ENCODE measurements around the gene SLC7A7. TPM values are rescaled to one million over a fixed set of nuclear protein-coding genes. Genes with fewer than 3 reads are reported as not detected.
"Not testable (repeated sequence)": the region's sequence is repeated elsewhere in the genome, so short reads cannot be mapped to it uniquely, and the experiment has no call there.

Gene SLC7A7
- total and polyA plus RNA-seq, 4 donors, result 2.8 to 14.3 (median 8.8) TPM

DNA sequence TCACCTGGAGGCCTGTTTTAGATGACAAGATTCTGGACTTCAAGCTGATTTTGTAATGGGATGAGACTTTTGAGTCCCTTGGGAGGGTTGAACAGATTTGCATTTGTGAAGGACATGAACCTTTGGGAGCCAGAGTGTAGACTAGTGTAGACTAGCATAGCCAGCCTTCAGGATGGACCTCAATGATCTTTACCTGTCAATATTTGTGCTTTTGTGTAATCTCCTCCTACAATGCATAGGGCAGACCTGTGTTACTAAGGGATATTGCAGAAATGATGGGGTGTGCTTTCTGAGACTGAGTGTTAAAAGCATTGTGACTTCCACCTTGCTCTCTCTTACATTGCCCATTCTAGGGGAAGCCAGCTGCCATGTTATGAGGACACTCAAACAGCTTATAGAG, 46.4 kb upstream of the SLC7A7 start:
- Histone ChIP-seq H3K4me3 (ENCODE audit: low read depth in 1 of 3, low read length in 3 of 3) (no peak overlapping the region), H3K27me3 (ENCODE audit: control insufficient read depth in 4 of 4, insufficient read depth in 4 of 4, low read length in 3 of 4) (no peaks in the 10 kb centered on the region), H3K27ac (ENCODE audit: low read depth in 1 of 2, low read length in 2 of 2) (no peak overlapping the region), H3K9ac (ENCODE audit: low read depth in 1 of 2, low read length in 2 of 2) (no peak overlapping the region), H3K36me3 (ENCODE audit: control insufficient read depth in 4 of 4, insufficient read depth in 3 of 4, low read depth in 1 of 4, low read length in 3 of 4) (no peaks in the 10 kb centered on the region), H3K4me1 (ENCODE audit: control insufficient read depth in 4 of 4, insufficient read depth in 4 of 4, low read length in 3 of 4) (no peaks in the 10 kb centered on the region), H3K9me3 (ENCODE audit: control insufficient read depth in 4 of 4, low read length in 3 of 4) (no peaks in the 10 kb centered on the region)
- no peak for TF ChIP-seq NR2F2 (IDR thresholded peaks at IDR 0.05)
- TF ChIP-seq, protein P1, sequence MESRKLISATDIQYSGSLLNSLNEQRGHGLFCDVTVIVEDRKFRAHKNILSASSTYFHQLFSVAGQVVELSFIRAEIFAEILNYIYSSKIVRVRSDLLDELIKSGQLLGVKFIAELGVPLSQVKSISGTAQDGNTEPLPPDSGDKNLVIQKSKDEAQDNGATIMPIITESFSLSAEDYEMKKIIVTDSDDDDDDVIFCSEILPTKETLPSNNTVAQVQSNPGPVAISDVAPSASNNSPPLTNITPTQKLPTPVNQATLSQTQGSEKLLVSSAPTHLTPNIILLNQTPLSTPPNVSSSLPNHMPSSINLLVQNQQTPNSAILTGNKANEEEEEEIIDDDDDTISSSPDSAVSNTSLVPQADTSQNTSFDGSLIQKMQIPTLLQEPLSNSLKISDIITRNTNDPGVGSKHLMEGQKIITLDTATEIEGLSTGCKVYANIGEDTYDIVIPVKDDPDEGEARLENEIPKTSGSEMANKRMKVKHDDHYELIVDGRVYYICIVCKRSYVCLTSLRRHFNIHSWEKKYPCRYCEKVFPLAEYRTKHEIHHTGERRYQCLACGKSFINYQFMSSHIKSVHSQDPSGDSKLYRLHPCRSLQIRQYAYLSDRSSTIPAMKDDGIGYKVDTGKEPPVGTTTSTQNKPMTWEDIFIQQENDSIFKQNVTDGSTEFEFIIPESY (IDR thresholded peaks at IDR 0.05), result no peak
- TF ChIP-seq, protein P2, sequence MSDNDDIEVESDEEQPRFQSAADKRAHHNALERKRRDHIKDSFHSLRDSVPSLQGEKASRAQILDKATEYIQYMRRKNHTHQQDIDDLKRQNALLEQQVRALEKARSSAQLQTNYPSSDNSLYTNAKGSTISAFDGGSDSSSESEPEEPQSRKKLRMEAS (IDR thresholded peaks at IDR 0.05), result no peak
- no peak for TF ChIP-seq HNF4G (IDR thresholded peaks at IDR 0.05)
- no peak for TF ChIP-seq HNF4A (conservative IDR thresholded peaks at IDR 0.05)
- TF ChIP-seq, protein P3, sequence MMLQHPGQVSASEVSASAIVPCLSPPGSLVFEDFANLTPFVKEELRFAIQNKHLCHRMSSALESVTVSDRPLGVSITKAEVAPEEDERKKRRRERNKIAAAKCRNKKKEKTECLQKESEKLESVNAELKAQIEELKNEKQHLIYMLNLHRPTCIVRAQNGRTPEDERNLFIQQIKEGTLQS (IDR thresholded peaks at IDR 0.05), result no peak
- no peak for TF ChIP-seq GABPA (IDR thresholded peaks at IDR 0.05 in 1 of 2, conservative IDR thresholded peaks at IDR 0.05 in 1 of 2)
- TF ChIP-seq TAF1 (conservative IDR thresholded peaks at IDR 0.05), result no peak
- TF ChIP-seq, protein P4, sequence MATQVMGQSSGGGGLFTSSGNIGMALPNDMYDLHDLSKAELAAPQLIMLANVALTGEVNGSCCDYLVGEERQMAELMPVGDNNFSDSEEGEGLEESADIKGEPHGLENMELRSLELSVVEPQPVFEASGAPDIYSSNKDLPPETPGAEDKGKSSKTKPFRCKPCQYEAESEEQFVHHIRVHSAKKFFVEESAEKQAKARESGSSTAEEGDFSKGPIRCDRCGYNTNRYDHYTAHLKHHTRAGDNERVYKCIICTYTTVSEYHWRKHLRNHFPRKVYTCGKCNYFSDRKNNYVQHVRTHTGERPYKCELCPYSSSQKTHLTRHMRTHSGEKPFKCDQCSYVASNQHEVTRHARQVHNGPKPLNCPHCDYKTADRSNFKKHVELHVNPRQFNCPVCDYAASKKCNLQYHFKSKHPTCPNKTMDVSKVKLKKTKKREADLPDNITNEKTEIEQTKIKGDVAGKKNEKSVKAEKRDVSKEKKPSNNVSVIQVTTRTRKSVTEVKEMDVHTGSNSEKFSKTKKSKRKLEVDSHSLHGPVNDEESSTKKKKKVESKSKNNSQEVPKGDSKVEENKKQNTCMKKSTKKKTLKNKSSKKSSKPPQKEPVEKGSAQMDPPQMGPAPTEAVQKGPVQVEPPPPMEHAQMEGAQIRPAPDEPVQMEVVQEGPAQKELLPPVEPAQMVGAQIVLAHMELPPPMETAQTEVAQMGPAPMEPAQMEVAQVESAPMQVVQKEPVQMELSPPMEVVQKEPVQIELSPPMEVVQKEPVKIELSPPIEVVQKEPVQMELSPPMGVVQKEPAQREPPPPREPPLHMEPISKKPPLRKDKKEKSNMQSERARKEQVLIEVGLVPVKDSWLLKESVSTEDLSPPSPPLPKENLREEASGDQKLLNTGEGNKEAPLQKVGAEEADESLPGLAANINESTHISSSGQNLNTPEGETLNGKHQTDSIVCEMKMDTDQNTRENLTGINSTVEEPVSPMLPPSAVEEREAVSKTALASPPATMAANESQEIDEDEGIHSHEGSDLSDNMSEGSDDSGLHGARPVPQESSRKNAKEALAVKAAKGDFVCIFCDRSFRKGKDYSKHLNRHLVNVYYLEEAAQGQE (IDR thresholded peaks at IDR 0.05), result no peak
- TF ChIP-seq, protein P5, sequence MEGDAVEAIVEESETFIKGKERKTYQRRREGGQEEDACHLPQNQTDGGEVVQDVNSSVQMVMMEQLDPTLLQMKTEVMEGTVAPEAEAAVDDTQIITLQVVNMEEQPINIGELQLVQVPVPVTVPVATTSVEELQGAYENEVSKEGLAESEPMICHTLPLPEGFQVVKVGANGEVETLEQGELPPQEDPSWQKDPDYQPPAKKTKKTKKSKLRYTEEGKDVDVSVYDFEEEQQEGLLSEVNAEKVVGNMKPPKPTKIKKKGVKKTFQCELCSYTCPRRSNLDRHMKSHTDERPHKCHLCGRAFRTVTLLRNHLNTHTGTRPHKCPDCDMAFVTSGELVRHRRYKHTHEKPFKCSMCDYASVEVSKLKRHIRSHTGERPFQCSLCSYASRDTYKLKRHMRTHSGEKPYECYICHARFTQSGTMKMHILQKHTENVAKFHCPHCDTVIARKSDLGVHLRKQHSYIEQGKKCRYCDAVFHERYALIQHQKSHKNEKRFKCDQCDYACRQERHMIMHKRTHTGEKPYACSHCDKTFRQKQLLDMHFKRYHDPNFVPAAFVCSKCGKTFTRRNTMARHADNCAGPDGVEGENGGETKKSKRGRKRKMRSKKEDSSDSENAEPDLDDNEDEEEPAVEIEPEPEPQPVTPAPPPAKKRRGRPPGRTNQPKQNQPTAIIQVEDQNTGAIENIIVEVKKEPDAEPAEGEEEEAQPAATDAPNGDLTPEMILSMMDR (IDR thresholded peaks at IDR 0.05; ENCODE audit: low read depth, low read length, missing input control), result no peak
- no peak for TF ChIP-seq YY1 (IDR thresholded peaks at IDR 0.05)
- TF ChIP-seq RXRA (IDR thresholded peaks at IDR 0.05), result no peak
- no peak for DNase-seq (ENCODE audit: low spot score)

DNA sequence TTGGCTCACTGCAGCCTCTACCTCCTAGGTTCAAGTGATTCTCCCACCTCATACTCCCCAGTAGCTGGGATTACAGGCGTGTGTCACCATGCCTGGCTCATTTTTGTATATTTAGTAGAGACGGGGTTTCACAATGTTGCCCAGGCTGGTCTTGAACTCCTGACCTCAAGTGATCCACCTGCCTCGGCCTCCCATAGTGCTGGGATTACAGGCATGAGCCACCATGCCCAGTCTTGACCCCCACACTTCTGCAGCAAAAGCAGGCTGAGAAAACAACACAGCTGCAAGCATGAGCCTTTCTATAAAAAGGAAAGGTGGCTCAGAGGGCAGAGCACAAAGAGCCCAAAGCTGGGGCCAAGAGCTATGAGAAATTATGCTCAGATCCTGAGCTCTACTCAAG, 45.1 kb upstream of the SLC7A7 start:
- WGBS, result 81% methylated on average over 3 of the region's 3 CpGs
- not testable (repeated sequence) for DNase-seq (ENCODE audit: low spot score)

More for the DNA sequence above, 45.1 kb upstream of the SLC7A7 start:
- H3K27ac ChIP-seq (ENCODE audit: low read depth in 1 of 2, low read length in 2 of 2); H3K4me3 ChIP-seq (ENCODE audit: low read depth in 1 of 3, low read length in 3 of 3); H3K36me3 ChIP-seq (ENCODE audit: control insufficient read depth in 4 of 4, insufficient read depth in 3 of 4, low read depth in 1 of 4, low read length in 3 of 4); H3K9ac ChIP-seq (ENCODE audit: low read depth in 1 of 2, low read length in 2 of 2); H3K27me3 ChIP-seq (ENCODE audit: control insufficient read depth in 4 of 4, insufficient read depth in 4 of 4, low read length in 3 of 4); H3K4me1 ChIP-seq (ENCODE audit: control insufficient read depth in 4 of 4, insufficient read depth in 4 of 4, low read length in 3 of 4); H3K9me3 ChIP-seq (ENCODE audit: control insufficient read depth in 4 of 4, low read length in 3 of 4): not testable (repeated sequence)

All from liver (tissue), 9 donors.